ENCODE data around the gene FCRL1. TPM values are rescaled to one million over a fixed set of nuclear protein-coding genes. Genes with fewer than 3 reads are reported as not detected.

Gene FCRL1
- total and polyA plus RNA-seq, 4 donors: 0.19 to 1.2 TPM; not detected in 2

DNA sequence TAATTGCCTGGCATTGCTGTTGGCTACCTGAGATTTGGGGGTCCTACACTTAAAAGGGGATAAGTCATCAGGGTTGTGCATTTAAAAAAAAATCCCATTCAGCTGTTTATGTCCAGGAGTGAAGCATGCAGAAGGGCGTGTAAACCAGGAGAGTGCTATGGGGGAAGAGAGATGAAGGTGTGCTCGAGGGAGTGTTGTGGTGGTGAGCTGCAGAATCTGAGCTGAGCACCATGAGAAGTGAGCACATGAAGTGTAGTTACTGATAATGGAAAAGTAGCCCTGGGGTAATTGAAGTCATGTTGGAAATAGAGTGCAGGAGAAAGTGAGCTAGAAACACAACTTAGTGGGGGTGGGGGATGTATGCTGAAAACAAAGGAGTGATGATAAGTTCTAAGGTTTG, 705 bp downstream of the FCRL1 start:
- H3K27ac ChIP-seq (ENCODE audit: low read depth in 1 of 2, low read length in 2 of 2): no peak overlapping the region
- H3K4me3 ChIP-seq (ENCODE audit: low read length in 2 of 2): no peak overlapping the region
- intact Hi-C loops (cut with DNase I): no loop called here
- ATAC-seq (ENCODE audit: low FRiP score) (no peak), DNase-seq (no peak)
- no peaks in the 10 kb centered on the region for H3K27me3 ChIP-seq (ENCODE audit: control insufficient read depth in 1 of 2, insufficient read depth in 2 of 2, low read length in 1 of 2)
- 65 to 66% methylated on average over 2 of the region's 2 CpGs for WGBS, 2 donors
- H3K4me1 ChIP-seq (ENCODE audit: control insufficient read depth in 1 of 2, insufficient read depth in 2 of 2, low read length in 2 of 2): no peaks in the 10 kb centered on the region
- H3K9me3 ChIP-seq (ENCODE audit: control insufficient read depth, low read length): no peaks in the 10 kb centered on the region
- H3K36me3 ChIP-seq (ENCODE audit: control insufficient read depth in 1 of 2, insufficient read depth in 2 of 2, low read length in 1 of 2): no peaks in the 10 kb centered on the region

DNA sequence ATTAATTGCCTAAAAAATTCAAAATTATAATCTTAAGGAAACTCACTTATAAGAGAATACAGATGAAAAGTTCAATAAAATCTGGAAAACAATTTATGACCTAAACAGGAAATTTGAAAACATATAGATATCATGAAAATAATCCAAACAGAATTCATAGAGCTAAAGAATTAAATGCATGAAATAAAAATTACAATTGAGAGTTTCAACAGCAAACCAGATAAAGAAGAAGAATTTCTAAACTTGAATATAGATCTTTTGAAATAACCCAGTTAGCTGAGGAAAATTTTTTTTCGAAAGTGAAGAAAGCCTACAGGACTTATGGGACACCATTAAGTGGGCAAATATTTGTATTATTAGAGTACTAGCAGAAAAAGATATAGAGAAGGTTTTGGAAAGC, 6.7 kb downstream of the FCRL1 start:
- 56 to 68% methylated on average over 1 of the region's 1 CpG for WGBS, 2 donors
- Histone ChIP-seq H3K4me3 (ENCODE audit: low read length in 2 of 2) (no peak overlapping the region), H3K27ac (ENCODE audit: low read depth in 1 of 2, low read length in 2 of 2) (no peak overlapping the region), H3K4me1 (ENCODE audit: control insufficient read depth in 1 of 2, insufficient read depth in 2 of 2, low read length in 2 of 2) (no peaks in the 10 kb centered on the region), H3K36me3 (ENCODE audit: control insufficient read depth in 1 of 2, insufficient read depth in 2 of 2, low read length in 1 of 2) (no peaks in the 10 kb centered on the region), H3K9me3 (ENCODE audit: control insufficient read depth, low read length) (peaks cover 9% of the 10 kb centered on the region), H3K27me3 (ENCODE audit: control insufficient read depth in 1 of 2, insufficient read depth in 2 of 2, low read length in 1 of 2) (no peaks in the 10 kb centered on the region)
- DNase-seq (no peak), ATAC-seq (ENCODE audit: low FRiP score) (no peak)
- intact Hi-C loops (cut with DNase I): no loop called here

DNA sequence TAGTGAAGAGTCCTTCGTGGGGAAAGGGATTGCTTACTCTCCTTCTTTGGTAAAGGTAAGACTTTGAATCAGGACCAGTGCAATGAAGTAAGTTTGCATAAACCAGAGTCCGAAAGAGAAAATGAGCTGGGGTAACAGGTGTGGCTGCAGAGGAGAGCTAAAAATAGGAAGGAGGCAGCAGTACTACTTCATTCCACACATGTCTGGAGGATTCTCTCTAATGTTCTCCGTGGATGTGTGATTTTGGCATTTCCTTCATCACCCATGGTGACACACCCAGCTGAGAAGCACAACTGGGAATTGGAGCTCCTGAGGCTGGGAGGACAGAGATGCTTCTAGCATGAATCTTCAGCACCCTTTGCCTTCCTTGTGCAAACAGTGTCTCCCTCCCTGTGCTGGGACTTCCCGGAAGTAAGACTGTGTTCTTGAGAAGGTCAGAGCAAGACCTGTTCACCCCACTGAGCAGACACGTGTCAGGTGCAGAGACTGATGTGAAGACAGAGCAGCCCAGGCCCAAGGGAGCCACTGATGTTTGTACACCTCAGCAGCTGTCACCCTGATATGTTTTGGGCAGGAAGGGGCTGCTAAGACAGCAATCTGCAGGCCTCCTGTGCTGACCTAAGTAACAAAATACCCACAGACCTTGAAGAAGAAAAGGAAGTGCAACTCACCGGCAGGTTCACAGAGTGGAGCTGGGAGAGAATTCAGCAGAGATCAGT, 13.3 kb downstream of the FCRL1 start:
- H3K4me1 ChIP-seq (ENCODE audit: control insufficient read depth in 1 of 2, insufficient read depth in 2 of 2, low read length in 2 of 2): no peaks in the 10 kb centered on the region
- H3K9me3 ChIP-seq (ENCODE audit: control insufficient read depth, low read length): no peaks in the 10 kb centered on the region
- no peak overlapping the region for H3K4me3 ChIP-seq (ENCODE audit: low read length in 2 of 2)
- no peaks in the 10 kb centered on the region for H3K27me3 ChIP-seq (ENCODE audit: control insufficient read depth in 1 of 2, insufficient read depth in 2 of 2, low read length in 1 of 2)
- no peak for ATAC-seq (ENCODE audit: low FRiP score)
- no peak overlapping the region for H3K27ac ChIP-seq (ENCODE audit: low read depth in 1 of 2, low read length in 2 of 2)
- DNase-seq: no peak
- intact Hi-C loops (cut with DNase I): no loop called here
- no peaks in the 10 kb centered on the region for H3K36me3 ChIP-seq (ENCODE audit: control insufficient read depth in 1 of 2, insufficient read depth in 2 of 2, low read length in 1 of 2)
- 57 to 58% methylated on average over 6 of the region's 6 CpGs for WGBS, 2 donors

DNA sequence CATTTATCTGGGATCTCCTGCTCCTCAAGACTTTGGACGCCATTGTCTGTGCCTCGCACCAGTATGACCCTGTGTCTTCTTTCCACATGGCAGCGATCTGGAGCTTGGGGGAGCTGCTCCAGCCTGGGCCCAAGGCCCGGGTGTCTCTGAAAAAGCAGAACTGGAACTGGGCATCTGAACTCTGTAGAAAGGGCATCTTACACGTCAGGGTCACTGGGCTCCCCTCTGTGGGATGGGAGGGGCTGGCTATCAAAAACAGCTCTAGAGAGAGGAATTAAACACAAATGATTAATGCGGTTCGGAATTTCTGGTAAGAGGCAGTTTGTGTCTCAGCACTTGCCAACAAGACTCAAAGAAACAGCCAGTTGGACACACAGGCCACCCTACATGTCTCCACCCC, 16.1 kb downstream of the FCRL1 start:
- Histone ChIP-seq H3K4me3 (ENCODE audit: low read length in 2 of 2) (no peak overlapping the region), H3K9me3 (ENCODE audit: control insufficient read depth, low read length) (no peaks in the 10 kb centered on the region), H3K27ac (ENCODE audit: low read depth in 1 of 2, low read length in 2 of 2) (no peak overlapping the region), H3K27me3 (ENCODE audit: control insufficient read depth in 1 of 2, insufficient read depth in 2 of 2, low read length in 1 of 2) (no peaks in the 10 kb centered on the region), H3K36me3 (ENCODE audit: control insufficient read depth in 1 of 2, insufficient read depth in 2 of 2, low read length in 1 of 2) (no peaks in the 10 kb centered on the region), H3K4me1 (ENCODE audit: control insufficient read depth in 1 of 2, insufficient read depth in 2 of 2, low read length in 2 of 2) (no peaks in the 10 kb centered on the region)
- DNase-seq (peak in 1 of 2 donors; percentile 56), ATAC-seq (ENCODE audit: low FRiP score) (no peak)
- intact Hi-C loops (cut with DNase I): no loop called here
- WGBS, 2 donors: 75 to 82% methylated on average over 7 of the region's 7 CpGs

DNA sequence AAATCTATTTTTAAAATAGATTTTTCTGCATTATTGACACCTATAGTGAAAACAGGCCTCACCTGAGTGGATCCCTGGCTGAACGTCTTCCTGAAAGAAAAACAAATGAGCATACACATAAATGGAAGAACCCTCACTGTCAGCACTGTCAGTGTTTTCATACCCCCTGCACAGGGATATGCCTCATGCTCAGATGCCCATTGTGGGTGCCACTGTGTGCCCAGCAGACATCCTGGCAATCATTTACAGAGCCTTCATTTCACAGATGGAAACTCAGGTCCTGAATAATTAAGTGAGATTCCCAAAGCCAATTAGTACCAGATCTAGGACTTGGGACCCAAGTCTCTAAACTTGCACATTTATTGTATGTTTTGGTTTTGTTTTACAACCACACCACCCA, 19.9 kb downstream of the FCRL1 start:
- no peaks in the 10 kb centered on the region for H3K36me3 ChIP-seq (ENCODE audit: control insufficient read depth in 1 of 2, insufficient read depth in 2 of 2, low read length in 1 of 2)
- H3K27me3 ChIP-seq (ENCODE audit: control insufficient read depth in 1 of 2, insufficient read depth in 2 of 2, low read length in 1 of 2): no peaks in the 10 kb centered on the region
- no peaks in the 10 kb centered on the region for H3K9me3 ChIP-seq (ENCODE audit: control insufficient read depth, low read length)
- no peak for DNase-seq
- intact Hi-C loops (cut with DNase I): no loop called here
- H3K4me3 ChIP-seq (ENCODE audit: low read length in 2 of 2): no peak overlapping the region
- H3K27ac ChIP-seq (ENCODE audit: low read depth in 1 of 2, low read length in 2 of 2): no peak overlapping the region
- ATAC-seq (ENCODE audit: low FRiP score): no peak
- H3K4me1 ChIP-seq (ENCODE audit: control insufficient read depth in 1 of 2, insufficient read depth in 2 of 2, low read length in 2 of 2): no peaks in the 10 kb centered on the region
- 51 to 53% methylated on average over 1 of the region's 1 CpG for WGBS, 2 donors

DNA sequence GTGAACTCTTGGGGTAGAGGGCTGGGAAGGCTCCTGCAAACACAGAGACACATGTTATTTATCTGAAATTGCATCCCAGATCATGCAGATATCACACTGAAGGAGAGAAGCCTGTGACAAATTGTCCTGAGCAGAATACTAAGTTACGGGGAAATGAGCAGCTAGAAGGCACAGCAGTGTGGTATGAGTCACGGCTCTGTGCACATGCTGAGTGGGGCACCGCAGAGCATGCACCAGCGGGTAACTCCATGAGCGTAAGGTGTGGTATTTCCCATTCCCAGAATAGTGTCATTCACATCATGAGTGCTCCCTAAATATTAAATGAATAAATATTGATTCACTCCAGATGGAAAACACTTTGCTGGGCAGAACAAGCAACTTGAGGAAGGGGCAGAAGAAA, 21.7 kb downstream of the FCRL1 start:
- DNase-seq (no peak), ATAC-seq (ENCODE audit: low FRiP score) (no peak)
- no peak overlapping the region for H3K4me3 ChIP-seq (ENCODE audit: low read length in 2 of 2)
- no peaks in the 10 kb centered on the region for H3K27me3 ChIP-seq (ENCODE audit: control insufficient read depth in 1 of 2, insufficient read depth in 2 of 2, low read length in 1 of 2)
- H3K36me3 ChIP-seq (ENCODE audit: control insufficient read depth in 1 of 2, insufficient read depth in 2 of 2, low read length in 1 of 2): no peaks in the 10 kb centered on the region
- intact Hi-C loops (cut with DNase I): no loop called here
- no peaks in the 10 kb centered on the region for H3K4me1 ChIP-seq (ENCODE audit: control insufficient read depth in 1 of 2, insufficient read depth in 2 of 2, low read length in 2 of 2)
- 83 to 88% methylated on average over 5 of the region's 5 CpGs for WGBS, 2 donors
- H3K9me3 ChIP-seq (ENCODE audit: control insufficient read depth, low read length): no peaks in the 10 kb centered on the region
- no peak overlapping the region for H3K27ac ChIP-seq (ENCODE audit: low read depth in 1 of 2, low read length in 2 of 2)

DNA sequence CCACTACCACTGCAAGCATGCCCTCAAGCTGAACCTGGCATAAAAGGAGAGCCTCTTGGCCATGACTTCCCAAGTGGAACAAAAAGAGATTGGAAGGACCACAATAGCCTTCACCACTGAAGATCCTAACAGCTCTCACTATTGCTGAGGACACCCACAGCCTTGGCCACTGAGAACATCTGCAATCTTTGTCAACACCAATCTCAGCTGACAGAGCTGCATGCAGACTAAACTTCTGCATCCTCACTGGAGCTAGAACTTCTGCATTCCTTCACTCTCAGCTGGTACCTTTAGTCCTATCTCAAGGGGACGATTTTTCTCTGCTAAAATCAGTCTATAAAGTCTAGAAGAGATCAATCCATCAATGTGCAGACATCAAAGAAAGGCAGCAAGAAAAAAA, 34.7 kb downstream of the FCRL1 start:
- H3K4me1 ChIP-seq (ENCODE audit: control insufficient read depth in 1 of 2, insufficient read depth in 2 of 2, low read length in 2 of 2): no peaks in the 10 kb centered on the region
- H3K4me3 ChIP-seq (ENCODE audit: low read length in 2 of 2): no peak overlapping the region
- intact Hi-C loops (cut with DNase I): no loop called here
- WGBS, 2 donors: 8 to 13% methylated on average over 1 of the region's 1 CpG
- H3K27me3 ChIP-seq (ENCODE audit: control insufficient read depth in 1 of 2, insufficient read depth in 2 of 2, low read length in 1 of 2): peaks cover 0 to 2% of the 10 kb centered on the region in 2 donors
- H3K36me3 ChIP-seq (ENCODE audit: control insufficient read depth in 1 of 2, insufficient read depth in 2 of 2, low read length in 1 of 2): no peaks in the 10 kb centered on the region
- no peak overlapping the region for H3K27ac ChIP-seq (ENCODE audit: low read depth in 1 of 2, low read length in 2 of 2)
- DNase-seq: no peak
- no peak for ATAC-seq (ENCODE audit: low FRiP score)
- no peaks in the 10 kb centered on the region for H3K9me3 ChIP-seq (ENCODE audit: control insufficient read depth, low read length)

DNA sequence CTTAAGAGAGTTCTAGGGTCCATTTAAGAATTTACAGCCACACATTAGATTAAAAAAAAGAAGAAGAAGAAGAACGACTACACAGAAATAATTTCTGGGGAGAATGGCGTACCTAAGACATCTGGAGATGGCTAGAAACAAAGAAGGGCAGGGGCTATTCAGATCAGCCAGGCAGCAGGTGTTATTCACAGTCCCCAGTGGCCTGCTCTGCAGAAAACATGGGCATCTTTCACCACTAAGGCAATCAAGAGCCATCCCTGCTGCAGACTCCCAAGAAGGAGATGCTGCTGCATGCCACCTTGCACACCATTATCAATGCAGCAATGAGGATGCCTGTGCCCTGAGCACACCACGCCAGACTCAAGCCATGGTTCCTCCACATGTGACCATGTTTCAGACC, 35.1 kb downstream of the FCRL1 start:
- intact Hi-C loops (cut with DNase I): no loop called here
- DNase-seq (no peak), ATAC-seq (ENCODE audit: low FRiP score) (no peak)
- Histone ChIP-seq H3K27me3 (ENCODE audit: control insufficient read depth in 1 of 2, insufficient read depth in 2 of 2, low read length in 1 of 2) (peaks cover 0 to 2% of the 10 kb centered on the region in 2 donors), H3K4me3 (ENCODE audit: low read length in 2 of 2) (no peak overlapping the region), H3K27ac (ENCODE audit: low read depth in 1 of 2, low read length in 2 of 2) (no peak overlapping the region), H3K9me3 (ENCODE audit: control insufficient read depth, low read length) (no peaks in the 10 kb centered on the region), H3K4me1 (ENCODE audit: control insufficient read depth in 1 of 2, insufficient read depth in 2 of 2, low read length in 2 of 2) (no peaks in the 10 kb centered on the region), H3K36me3 (ENCODE audit: control insufficient read depth in 1 of 2, insufficient read depth in 2 of 2, low read length in 1 of 2) (no peaks in the 10 kb centered on the region)
- WGBS, 2 donors: 71 to 80% methylated on average over 3 of the region's 3 CpGs

DNA sequence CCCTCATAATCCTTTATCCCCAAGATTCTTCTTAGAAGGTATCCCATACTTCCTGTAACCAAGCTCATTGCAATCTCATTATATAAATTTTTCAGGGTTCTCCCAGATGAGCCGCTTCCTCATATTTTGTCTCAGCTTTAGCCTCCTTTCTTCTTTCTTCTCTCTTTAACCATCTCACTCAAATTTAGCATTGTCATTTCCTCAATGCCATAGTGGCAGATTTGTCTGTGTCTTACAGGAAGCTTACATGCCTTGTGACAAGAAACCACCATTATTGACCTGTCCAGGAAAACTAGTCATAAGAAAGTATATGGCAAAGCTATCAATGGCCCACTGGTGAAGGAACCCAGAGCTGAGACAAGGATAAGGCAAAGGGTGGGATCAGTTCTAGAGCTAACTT, 37.0 kb downstream of the FCRL1 start:
- WGBS, 2 donors: 88 to 94% methylated on average over 1 of the region's 1 CpG
- H3K9me3 ChIP-seq (ENCODE audit: control insufficient read depth, low read length): no peaks in the 10 kb centered on the region
- H3K4me3 ChIP-seq (ENCODE audit: low read length in 2 of 2): no peak overlapping the region
- H3K27ac ChIP-seq (ENCODE audit: low read depth in 1 of 2, low read length in 2 of 2): no peak overlapping the region
- no peaks in the 10 kb centered on the region for H3K4me1 ChIP-seq (ENCODE audit: control insufficient read depth in 1 of 2, insufficient read depth in 2 of 2, low read length in 2 of 2)
- no peak for ATAC-seq (ENCODE audit: low FRiP score)
- intact Hi-C loops (cut with DNase I): no loop called here
- H3K27me3 ChIP-seq (ENCODE audit: control insufficient read depth in 1 of 2, insufficient read depth in 2 of 2, low read length in 1 of 2): peaks cover 0 to 2% of the 10 kb centered on the region in 2 donors
- no peak for DNase-seq
- H3K36me3 ChIP-seq (ENCODE audit: control insufficient read depth in 1 of 2, insufficient read depth in 2 of 2, low read length in 1 of 2): no peaks in the 10 kb centered on the region

All from aorta (tissue), 5 donors.